PFSK-1 (cell line): Measurements from ENCODE around the gene KLHL21.

Experiments
- FOXP2 ChIP-seq: optimal IDR thresholded peaks from 2 replicates; pipeline ENCODE3; 2011; ENCODE audit warnings: borderline replicate concordance, control low read depth, inconsistent platforms; ENCODE audit not compliant: insufficient read depth; ENCODE audit errors: extremely low read length, extremely low read depth
- POLR2AphosphoS5 ChIP-seq: IDR thresholded peaks from 2 replicates; pipeline ENCODE4 v1.6.1; 2012; ENCODE audit warnings: low read depth, mild to moderate bottlenecking, control low read depth, low read length, moderate library complexity
- REST ChIP-seq, 2 experiments: IDR thresholded peaks; 2 replicates each; pipeline versions ENCODE4 v1.6.1 to v1.8.0; 2011 to 2012; ENCODE audit warnings: low read depth in 2 of 2, low read length in 2 of 2, control low read depth in 1 of 2, inconsistent platforms in 1 of 2, mild to moderate bottlenecking in 1 of 2, moderate library complexity in 1 of 2; ENCODE audit not compliant: insufficient read depth in 1 of 2
- SIN3A ChIP-seq: IDR thresholded peaks from 2 replicates; pipeline ENCODE4 v1.6.1; 2012; ENCODE audit warnings: mild to moderate bottlenecking, low read length, moderate library complexity, borderline replicate concordance; ENCODE audit not compliant: insufficient read depth
- TAF1 ChIP-seq: IDR thresholded peaks from 2 replicates; pipeline ENCODE4 v1.6.1; 2012; ENCODE audit warnings: low read length, control low read depth, borderline replicate concordance; ENCODE audit not compliant: insufficient read depth

The KLHL21 gene

GRCh38 chr1:6628971-6629479, 26.4 kb upstream of the KLHL21 start:
- TF ChIP-seq SIN3A = no peak
- TF ChIP-seq POLR2AphosphoS5 = no peak
- no peak for TF ChIP-seq FOXP2
- no peak for TF ChIP-seq REST (IDR thresholded peaks at IDR 0.05; ENCODE audit: insufficient read depth in 1 of 2, low read depth in 2 of 2, low read length in 2 of 2)
- no peak for TF ChIP-seq TAF1

GRCh38 chr1:6627841-6628545, 25.3 kb upstream of the KLHL21 start:
- no peak for TF ChIP-seq REST (IDR thresholded peaks at IDR 0.05; ENCODE audit: insufficient read depth in 1 of 2, low read depth in 2 of 2, low read length in 2 of 2)
- TF ChIP-seq FOXP2 = no peak

- no peak for TF ChIP-seq SIN3A
- no peak for TF ChIP-seq TAF1
- TF ChIP-seq POLR2AphosphoS5 = no peak
- TF ChIP-seq REST (IDR thresholded peaks at IDR 0.05; ENCODE audit: insufficient read depth in 1 of 2, low read depth in 2 of 2, low read length in 2 of 2) = no peak
- TF ChIP-seq FOXP2 = no peak
These were observed 24.4 kb upstream of the KLHL21 start for GRCh38 chr1:6627031-6627430.

- TF ChIP-seq POLR2AphosphoS5 = no peak
- TF ChIP-seq FOXP2 = no peak
- no peak for TF ChIP-seq SIN3A
- TF ChIP-seq REST (IDR thresholded peaks at IDR 0.05; ENCODE audit: insufficient read depth in 1 of 2, low read depth in 2 of 2, low read length in 2 of 2) = no peak
- TF ChIP-seq TAF1 = no peak
These were observed 23.0 kb upstream of the KLHL21 start for GRCh38 chr1:6625584-6626149.
